Loucy (cell line): ENCODE results near the gene CLIC6.

Experiments used
- H2AFZ ChIP-seq: fragments of 200-600 bp; sonication (generic); 2 replicates; pipeline ENCODE4 v1.6.0; 2016; ENCODE audit warnings: antibody characterized with exemption, mild to moderate bottlenecking, low read length, moderate library complexity
- H3F3A ChIP-seq: fragments of 200-600 bp; 2 replicates; pipeline ENCODE4 v1.6.0; 2016; ENCODE audit warnings: antibody characterized with exemption, low read depth, mild to moderate bottlenecking
- H3K27me3 ChIP-seq: fragments of 200-600 bp; sonication (generic); 2 replicates; pipeline ENCODE4 v1.6.1; 2014; ENCODE audit warnings: low read length, mild to moderate bottlenecking; ENCODE audit not compliant: insufficient read depth, poor library complexity, severe bottlenecking
- H3K36me3 ChIP-seq: fragments of 200-600 bp; sonication (generic); 2 replicates; pipeline ENCODE4 v1.6.1; 2016; ENCODE audit warnings: low read length; ENCODE audit not compliant: insufficient read depth
- H3K4me1 ChIP-seq: fragments of 200-600 bp; sonication (generic); 2 replicates; pipeline ENCODE4 v1.5.1; 2014; ENCODE audit warnings: low read length, mild to moderate bottlenecking; ENCODE audit not compliant: insufficient read depth, poor library complexity, severe bottlenecking
- H3K4me2 ChIP-seq: fragments of 200-600 bp; sonication (generic); 2 replicates; pipeline ENCODE4 v1.6.0; 2014; ENCODE audit warnings: antibody characterized with exemption, low read length, low read depth, mild to moderate bottlenecking; ENCODE audit not compliant: poor library complexity, severe bottlenecking
- H3K4me3 ChIP-seq: fragments of 200-600 bp; sonication (generic); 2 replicates; pipeline ENCODE4 v1.5.1; 2014; ENCODE audit warnings: low read length, mild to moderate bottlenecking, mixed read lengths; ENCODE audit not compliant: poor library complexity, severe bottlenecking
- H3K79me2 ChIP-seq: fragments of 200-600 bp; sonication (generic); 2 replicates; pipeline ENCODE4 v1.6.1; 2014; ENCODE audit warnings: low read length; ENCODE audit not compliant: insufficient read depth
- H3K9ac ChIP-seq: fragments of 200-600 bp; sonication (generic); 2 replicates; pipeline ENCODE4 v1.6.0; 2014; ENCODE audit warnings: mild to moderate bottlenecking, low read depth, low read length, moderate library complexity; ENCODE audit not compliant: poor library complexity, severe bottlenecking
- H3K9me2 ChIP-seq: fragments of 200-600 bp; sonication (generic); replicated peaks from 2 replicates; pipeline ENCODE4 v1.6.1; 2016; ENCODE audit warnings: low read depth, low read length, mixed read lengths
- H3K9me3 ChIP-seq: fragments of 200-600 bp; sonication (generic); 2 replicates; pipeline ENCODE4 v1.6.1; 2014; ENCODE audit warnings: mild to moderate bottlenecking, antibody characterized with exemption, low read length, low read depth; ENCODE audit not compliant: insufficient read depth
- H4K20me1 ChIP-seq: fragments of 200-600 bp; sonication (generic); 2 replicates; pipeline ENCODE4 v1.6.0; 2014; ENCODE audit warnings: antibody characterized with exemption, low read length, mild to moderate bottlenecking; ENCODE audit not compliant: insufficient read depth, poor library complexity, severe bottlenecking
- EZH2phosphoT487 ChIP-seq: fragments of 200-600 bp; IDR thresholded peaks from 2 replicates; pipeline ENCODE4 v1.6.1; 2018; ENCODE audit warnings: antibody characterized with exemption, mild to moderate bottlenecking, moderate library complexity, borderline replicate concordance
- TF ChIP-seq, protein P1 (sequence below): fragments of 200-600 bp; sonication (generic); conservative IDR thresholded peaks from 2 replicates; pipeline ENCODE4 v1.5.1; 2014; ENCODE audit warnings: mild to moderate bottlenecking, antibody characterized with exemption, low read length

Gene CLIC6

DNA sequence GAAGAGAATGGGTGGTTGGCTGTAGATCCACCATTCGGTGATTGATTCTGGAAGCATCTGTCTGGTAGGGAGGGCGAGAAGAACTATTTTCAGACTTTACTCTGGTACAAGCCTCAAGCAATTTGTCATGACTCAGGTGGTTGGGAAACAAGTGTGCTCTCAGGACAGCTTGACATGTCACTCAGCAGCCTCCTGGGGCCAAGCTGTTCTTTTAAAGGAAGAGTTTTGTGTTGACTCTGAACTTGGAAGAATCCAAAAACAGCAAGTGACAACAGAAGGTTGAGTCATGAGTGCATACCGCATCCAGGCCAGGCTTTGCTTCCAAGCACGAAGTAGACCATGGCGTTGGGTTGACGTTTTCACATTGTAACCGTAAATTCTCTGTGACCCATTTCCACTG lies 65.9 kb downstream of the CLIC6 start:
- TF ChIP-seq, protein P1, sequence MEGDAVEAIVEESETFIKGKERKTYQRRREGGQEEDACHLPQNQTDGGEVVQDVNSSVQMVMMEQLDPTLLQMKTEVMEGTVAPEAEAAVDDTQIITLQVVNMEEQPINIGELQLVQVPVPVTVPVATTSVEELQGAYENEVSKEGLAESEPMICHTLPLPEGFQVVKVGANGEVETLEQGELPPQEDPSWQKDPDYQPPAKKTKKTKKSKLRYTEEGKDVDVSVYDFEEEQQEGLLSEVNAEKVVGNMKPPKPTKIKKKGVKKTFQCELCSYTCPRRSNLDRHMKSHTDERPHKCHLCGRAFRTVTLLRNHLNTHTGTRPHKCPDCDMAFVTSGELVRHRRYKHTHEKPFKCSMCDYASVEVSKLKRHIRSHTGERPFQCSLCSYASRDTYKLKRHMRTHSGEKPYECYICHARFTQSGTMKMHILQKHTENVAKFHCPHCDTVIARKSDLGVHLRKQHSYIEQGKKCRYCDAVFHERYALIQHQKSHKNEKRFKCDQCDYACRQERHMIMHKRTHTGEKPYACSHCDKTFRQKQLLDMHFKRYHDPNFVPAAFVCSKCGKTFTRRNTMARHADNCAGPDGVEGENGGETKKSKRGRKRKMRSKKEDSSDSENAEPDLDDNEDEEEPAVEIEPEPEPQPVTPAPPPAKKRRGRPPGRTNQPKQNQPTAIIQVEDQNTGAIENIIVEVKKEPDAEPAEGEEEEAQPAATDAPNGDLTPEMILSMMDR = no peak
- H3K4me1 ChIP-seq = no peaks in the 10 kb centered on the region
- no peak overlapping the region for H3K9ac ChIP-seq
- no peaks in the 10 kb centered on the region for H3K36me3 ChIP-seq
- H3K9me3 ChIP-seq = no peaks in the 10 kb centered on the region
- H3K79me2 ChIP-seq = no peaks in the 10 kb centered on the region
- no peak overlapping the region for H3K4me3 ChIP-seq
- H3K4me2 ChIP-seq = no peak overlapping the region
- H2AFZ ChIP-seq = no peak overlapping the region
- no peaks in the 10 kb centered on the region for H3F3A ChIP-seq
- no peaks in the 10 kb centered on the region for H4K20me1 ChIP-seq
- H3K9me2 ChIP-seq = no peaks in the 10 kb centered on the region
- H3K27me3 ChIP-seq = no peaks in the 10 kb centered on the region

DNA sequence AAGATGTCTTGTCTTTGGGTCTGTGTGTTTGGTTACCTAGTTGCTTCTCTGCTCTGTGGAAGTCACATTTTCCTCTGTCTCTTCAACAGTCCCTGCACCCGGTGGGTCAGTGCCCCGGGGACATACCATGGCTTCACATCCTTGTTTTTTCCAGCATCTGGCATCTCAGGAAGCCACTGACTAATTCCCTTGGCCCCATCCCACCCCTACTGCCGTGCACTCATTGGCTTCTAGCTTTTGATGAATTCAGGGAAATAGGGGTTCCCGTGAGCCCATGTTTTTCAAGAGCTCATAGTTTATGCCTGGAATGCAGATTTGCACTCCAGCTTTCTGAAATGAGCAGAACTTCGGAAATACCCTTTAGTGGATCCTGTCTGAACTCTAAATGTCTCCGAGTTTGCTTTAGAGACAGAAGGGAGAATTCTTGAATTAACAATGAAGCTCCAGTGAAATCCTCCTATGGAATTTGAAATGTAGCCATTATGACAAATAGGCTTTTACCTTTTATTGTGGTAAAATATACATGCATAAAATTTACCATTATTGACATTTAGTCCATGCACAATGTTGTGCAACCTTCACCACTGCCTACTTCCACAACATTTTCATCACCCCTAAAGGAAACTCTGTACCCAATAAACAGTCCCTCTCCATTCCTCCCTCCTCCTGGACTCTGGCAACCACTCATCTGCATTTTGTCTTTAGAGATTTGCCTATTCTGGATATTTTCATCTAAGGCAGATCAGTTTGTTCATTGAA lies 67.5 kb downstream of the CLIC6 start:
- Histone ChIP-seq H4K20me1 (no peaks in the 10 kb centered on the region), H3K4me2 (no peak overlapping the region), H3F3A (no peaks in the 10 kb centered on the region), H3K4me1 (no peaks in the 10 kb centered on the region), H3K79me2 (no peaks in the 10 kb centered on the region), H3K9me2 (no peaks in the 10 kb centered on the region), H3K9me3 (no peaks in the 10 kb centered on the region), H3K9ac (no peak overlapping the region), H3K36me3 (no peaks in the 10 kb centered on the region), H3K4me3 (no peak overlapping the region), H2AFZ (no peak overlapping the region), H3K27me3 (no peaks in the 10 kb centered on the region)
- TF ChIP-seq, protein P1 = no peak
- no peak for TF ChIP-seq EZH2phosphoT487

DNA sequence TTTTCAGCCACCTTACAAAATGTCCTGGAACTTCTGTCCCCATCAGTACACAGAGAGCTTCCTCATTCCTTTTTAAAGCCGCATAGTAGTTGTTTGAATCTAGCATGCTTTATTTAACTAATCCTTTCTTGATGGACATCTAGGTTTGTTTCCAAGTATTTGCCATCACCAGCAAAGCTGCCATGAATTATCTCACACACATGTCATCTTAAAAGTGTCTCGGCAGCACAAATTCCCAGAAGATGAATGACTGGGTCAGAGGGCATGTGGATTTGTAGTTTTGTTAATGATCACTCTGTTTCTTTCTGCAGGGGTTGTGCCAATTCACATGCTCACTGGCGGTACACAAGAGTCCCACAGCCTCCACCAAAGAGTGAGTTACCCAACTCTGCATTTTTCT lies 68.3 kb downstream of the CLIC6 start:
- H3K9ac ChIP-seq = no peak overlapping the region
- no peaks in the 10 kb centered on the region for H3K9me3 ChIP-seq
- H3K36me3 ChIP-seq = no peaks in the 10 kb centered on the region
- no peak overlapping the region for H3K4me2 ChIP-seq
- TF ChIP-seq, protein P1 = no peak
- TF ChIP-seq EZH2phosphoT487 = no peak
- no peak overlapping the region for H3K4me3 ChIP-seq
- H3K27me3 ChIP-seq = no peaks in the 10 kb centered on the region
- no peaks in the 10 kb centered on the region for H3K4me1 ChIP-seq
- no peaks in the 10 kb centered on the region for H4K20me1 ChIP-seq
- no peaks in the 10 kb centered on the region for H3K79me2 ChIP-seq
- no peak overlapping the region for H2AFZ ChIP-seq
- no peaks in the 10 kb centered on the region for H3K9me2 ChIP-seq
- H3F3A ChIP-seq = no peaks in the 10 kb centered on the region
